SJCRH30 (cell line): ENCODE measurements around the gene PROM2. TPM values are rescaled to one million over a fixed set of nuclear protein-coding genes. Genes with fewer than 3 reads are reported as not detected.
"Not testable (repeated sequence)": the region's sequence is repeated elsewhere in the genome, so short reads cannot be mapped to it uniquely, and the experiment has no call there.

ENCODE experiments used
- DNase-seq, 2 experiments: peaks; one replicate each; pipeline ENCODE4 v3.0.0-alpha.2; 2015 to 2020
- H3K27ac ChIP-seq: fragments of 250-450 bp; sonication (Bioruptor Pico); 2 replicates; pipeline ENCODE4 v1.5.1; 2020; ENCODE audit warnings: mild to moderate bottlenecking, moderate library complexity
- H3K27me3 ChIP-seq: fragments of 250-450 bp; sonication (Bioruptor Pico); 2 replicates; pipeline ENCODE4 v1.5.1; 2020; ENCODE audit warnings: mild to moderate bottlenecking, moderate library complexity
- H3K36me3 ChIP-seq: fragments of 250-450 bp; sonication (Bioruptor Pico); 2 replicates; pipeline ENCODE4 v1.5.1; 2020; ENCODE audit warnings: mild to moderate bottlenecking, moderate library complexity
- H3K4me1 ChIP-seq: fragments of 250-450 bp; sonication (Bioruptor Pico); 2 replicates; pipeline ENCODE4 v1.5.1; 2020; ENCODE audit warnings: mild to moderate bottlenecking, moderate library complexity
- H3K4me3 ChIP-seq: fragments of 250-450 bp; sonication (Bioruptor Pico); 2 replicates; pipeline ENCODE4 v1.5.1; 2020; ENCODE audit warnings: mild to moderate bottlenecking, moderate library complexity
- H3K9me3 ChIP-seq: fragments of 250-450 bp; sonication (Bioruptor Pico); replicated peaks from 2 replicates; pipeline ENCODE4 v1.5.1; 2020; ENCODE audit warnings: mild to moderate bottlenecking, moderate library complexity
- total RNA-seq: library from RNA; depleted of rRNA; stranded (reverse); fragments of >200 nt; shearing (Covaris generic); gene quantifications from 2 replicates; pipeline ENCODE4 v1.2.3, GENCODE V29; 2014

Gene PROM2
- total RNA-seq, 1 experiment from 2014 or later = 0.57 TPM

GRCh38 chr2:95264624-95265023 is 9.6 kb upstream of the PROM2 start:
- no peaks in the 10 kb centered on the region for H3K36me3 ChIP-seq
- H3K4me1 ChIP-seq = peaks cover 9% of the 10 kb centered on the region; the same call in 1 of the 2 replicates
- H3K27me3 ChIP-seq = 0 out of 2 replicates have a peak, but pooled peaks cover 5% of the 10 kb centered on the region
- H3K9me3 ChIP-seq = no peaks in the 10 kb centered on the region
- no peak overlapping the region for H3K27ac ChIP-seq
- H3K4me3 ChIP-seq = no peak overlapping the region
- no peak for DNase-seq

DNA sequence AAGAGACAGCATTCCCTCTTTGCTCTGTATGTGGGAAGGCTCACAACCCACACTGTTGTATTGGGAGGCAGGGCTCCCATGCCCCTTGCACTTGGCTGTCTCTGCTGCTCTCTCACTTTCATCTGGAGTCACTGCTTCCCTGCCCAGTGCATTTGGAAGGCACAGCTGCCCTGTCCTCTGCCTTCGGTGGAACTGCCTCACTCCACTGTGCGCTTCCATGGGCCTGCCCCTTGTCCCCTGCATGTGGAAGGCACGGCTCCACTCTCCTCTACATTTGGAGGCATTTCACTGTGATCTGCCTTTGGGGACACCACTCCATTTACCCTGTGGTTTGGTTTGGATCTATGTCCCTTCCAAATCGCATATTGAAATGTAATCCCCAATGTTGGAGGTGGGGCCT is 9.1 kb upstream of the PROM2 start:
- H3K4me3 ChIP-seq = no peak overlapping the region
- DNase-seq = no peak
- H3K36me3 ChIP-seq = no peaks in the 10 kb centered on the region
- H3K9me3 ChIP-seq = no peaks in the 10 kb centered on the region
- 0 out of 2 replicates have a peak, but pooled peaks cover 5% of the 10 kb centered on the region for H3K27me3 ChIP-seq
- peaks cover 9% of the 10 kb centered on the region; the same call in 1 of the 2 replicates for H3K4me1 ChIP-seq
- no peak overlapping the region for H3K27ac ChIP-seq

DNA sequence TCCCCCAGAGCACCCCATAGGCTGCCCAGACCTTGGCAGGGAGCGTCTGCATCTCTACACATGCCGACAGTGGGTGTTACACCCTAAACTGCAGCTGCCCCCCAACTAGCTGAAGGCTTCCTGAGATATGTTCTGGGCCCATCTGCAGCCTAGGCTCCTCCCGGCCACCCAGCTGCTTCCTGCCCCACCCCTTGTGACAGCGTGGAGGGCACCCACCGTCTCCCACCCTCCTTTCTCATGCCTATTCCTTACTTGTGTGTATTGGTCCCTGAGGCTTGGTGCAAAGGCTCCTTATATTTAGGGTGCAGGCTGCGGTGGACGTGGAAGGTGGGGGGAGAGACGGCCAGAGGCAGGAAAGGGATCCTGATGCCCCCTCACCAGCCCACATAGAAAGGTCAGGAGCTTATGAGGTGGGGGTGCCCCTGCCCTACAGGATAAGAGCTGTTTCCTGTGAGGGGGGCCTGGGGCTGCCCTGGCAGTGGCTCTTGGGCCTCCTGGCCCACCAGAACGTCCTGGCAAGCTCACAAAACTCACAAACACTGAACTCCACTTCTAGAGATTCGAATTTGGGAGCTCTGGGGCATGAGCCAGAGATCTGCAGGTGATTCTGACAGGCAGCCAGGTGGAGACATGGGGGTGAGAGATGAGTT is 7.3 kb upstream of the PROM2 start:
- H3K4me1 ChIP-seq = peaks cover 9% of the 10 kb centered on the region; the same call in 1 of the 2 replicates
- 0 out of 2 replicates have a peak, but pooled peaks cover 5% of the 10 kb centered on the region for H3K27me3 ChIP-seq
- no peaks in the 10 kb centered on the region for H3K9me3 ChIP-seq
- no peak for DNase-seq
- H3K4me3 ChIP-seq = no peak overlapping the region
- H3K36me3 ChIP-seq = no peaks in the 10 kb centered on the region
- no peak overlapping the region for H3K27ac ChIP-seq

DNA sequence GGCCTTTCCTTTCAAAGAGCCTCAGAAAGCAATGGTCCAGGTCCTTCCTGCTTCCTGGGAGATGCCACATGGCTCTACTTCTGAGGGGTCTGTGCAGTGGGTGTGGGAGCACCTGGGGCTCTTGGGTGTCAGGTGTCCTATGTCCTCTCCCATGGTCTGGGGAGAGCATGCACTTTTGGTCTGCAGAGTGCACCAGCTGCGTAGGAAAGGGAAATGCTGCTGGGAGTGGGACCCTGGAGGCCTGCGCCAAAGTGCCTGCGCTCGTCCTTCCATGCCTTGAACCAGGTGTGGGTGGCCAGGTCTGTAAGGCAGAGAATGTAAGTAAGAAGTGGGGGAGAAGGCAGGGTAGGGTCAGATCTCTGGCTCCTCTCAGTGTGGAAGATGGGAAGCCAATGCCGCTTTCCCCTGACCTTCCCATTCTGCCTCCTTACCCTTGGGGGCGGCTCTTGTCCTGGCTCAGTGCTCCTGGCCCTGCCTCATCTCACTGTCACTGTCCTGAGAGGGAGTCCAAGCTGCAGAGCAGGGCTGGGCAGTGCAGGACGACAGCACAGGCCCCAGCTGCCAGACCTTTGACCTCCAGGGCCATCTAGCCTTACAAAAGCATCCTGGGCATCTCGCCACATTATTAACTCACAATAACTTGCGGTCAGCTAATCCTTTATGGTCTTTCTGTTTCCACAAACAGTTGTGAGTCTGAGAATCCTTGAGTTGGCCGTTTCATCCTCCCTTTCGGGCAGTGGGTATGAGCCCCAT is 6.6 kb upstream of the PROM2 start:
- peaks cover 9% of the 10 kb centered on the region; the same call in 1 of the 2 replicates for H3K4me1 ChIP-seq
- H3K36me3 ChIP-seq = no peaks in the 10 kb centered on the region
- peak; percentile 64 to 68 for DNase-seq
- H3K27me3 ChIP-seq = 0 out of 2 replicates have a peak, but pooled peaks cover 5% of the 10 kb centered on the region
- H3K4me3 ChIP-seq = no peak overlapping the region
- no peak overlapping the region for H3K27ac ChIP-seq
- no peaks in the 10 kb centered on the region for H3K9me3 ChIP-seq

DNA sequence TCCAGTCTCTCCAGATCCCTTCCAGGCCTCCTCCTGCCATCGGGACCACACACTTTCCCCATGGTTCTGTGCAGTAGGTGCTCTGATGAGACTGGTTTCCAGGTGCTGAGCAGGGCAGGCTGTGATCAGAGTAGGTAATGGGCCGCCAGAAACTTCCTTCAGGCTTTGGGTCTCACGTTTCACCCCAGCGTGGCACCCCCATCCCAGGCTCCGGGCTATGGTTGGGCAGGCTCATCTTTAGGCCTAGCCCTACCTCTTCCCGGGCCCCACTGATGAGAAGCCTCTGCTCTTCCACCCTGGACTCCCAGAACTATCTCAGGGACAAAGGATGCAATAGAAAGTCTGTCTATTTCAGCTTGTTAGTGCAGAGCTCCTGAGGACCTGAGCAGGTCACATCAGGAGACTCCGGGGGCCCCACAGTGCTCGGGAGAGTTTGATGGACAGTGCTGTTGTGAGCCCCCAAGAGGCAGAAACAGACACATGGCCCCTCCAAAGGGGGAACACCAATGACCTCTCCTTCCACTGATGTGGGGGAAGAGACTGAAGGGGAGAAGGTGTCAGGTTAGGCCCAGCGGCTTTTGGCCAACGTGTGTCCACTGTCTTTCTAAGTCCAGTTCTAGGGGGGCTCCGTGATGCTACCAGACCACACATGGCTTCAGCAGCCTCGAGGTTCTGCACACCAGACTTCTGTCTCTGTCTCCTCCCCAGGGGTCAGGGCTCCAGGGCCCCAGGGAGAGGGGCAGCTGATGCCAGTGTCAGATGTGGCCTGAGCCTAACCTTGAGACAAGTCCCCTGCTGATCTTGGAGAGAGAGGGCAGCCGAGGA is 5.8 kb upstream of the PROM2 start:
- DNase-seq = no peak
- no peaks in the 10 kb centered on the region for H3K36me3 ChIP-seq
- H3K4me1 ChIP-seq = peaks cover 9% of the 10 kb centered on the region; the same call in 1 of the 2 replicates
- no peaks in the 10 kb centered on the region for H3K9me3 ChIP-seq
- no peak overlapping the region for H3K4me3 ChIP-seq
- H3K27me3 ChIP-seq = 0 out of 2 replicates have a peak, but pooled peaks cover 5% of the 10 kb centered on the region
- no peak overlapping the region for H3K27ac ChIP-seq

- DNase-seq = no peak
- Histone ChIP-seq H3K27ac (no peak overlapping the region), H3K36me3 (no peaks in the 10 kb centered on the region), H3K4me1 (peaks cover 9% of the 10 kb centered on the region; the same call in 1 of the 2 replicates), H3K27me3 (0 out of 2 replicates have a peak, but pooled peaks cover 5% of the 10 kb centered on the region), H3K9me3 (no peaks in the 10 kb centered on the region), H3K4me3 (no peak overlapping the region)
These were observed 5.1 kb upstream of the PROM2 start for GRCh38 chr2:95269036-95269680.

- H3K27me3 ChIP-seq, H3K4me3 ChIP-seq, H3K4me1 ChIP-seq, H3K36me3 ChIP-seq, H3K9me3 ChIP-seq, H3K27ac ChIP-seq, DNase-seq: not testable (repeated sequence)
These were observed 4.5 kb upstream of the PROM2 start for GRCh38 chr2:95269745-95270144.

GRCh38 chr2:95270541-95271081 is 3.6 kb upstream of the PROM2 start:
- no peaks in the 10 kb centered on the region for H3K27me3 ChIP-seq

DNA sequence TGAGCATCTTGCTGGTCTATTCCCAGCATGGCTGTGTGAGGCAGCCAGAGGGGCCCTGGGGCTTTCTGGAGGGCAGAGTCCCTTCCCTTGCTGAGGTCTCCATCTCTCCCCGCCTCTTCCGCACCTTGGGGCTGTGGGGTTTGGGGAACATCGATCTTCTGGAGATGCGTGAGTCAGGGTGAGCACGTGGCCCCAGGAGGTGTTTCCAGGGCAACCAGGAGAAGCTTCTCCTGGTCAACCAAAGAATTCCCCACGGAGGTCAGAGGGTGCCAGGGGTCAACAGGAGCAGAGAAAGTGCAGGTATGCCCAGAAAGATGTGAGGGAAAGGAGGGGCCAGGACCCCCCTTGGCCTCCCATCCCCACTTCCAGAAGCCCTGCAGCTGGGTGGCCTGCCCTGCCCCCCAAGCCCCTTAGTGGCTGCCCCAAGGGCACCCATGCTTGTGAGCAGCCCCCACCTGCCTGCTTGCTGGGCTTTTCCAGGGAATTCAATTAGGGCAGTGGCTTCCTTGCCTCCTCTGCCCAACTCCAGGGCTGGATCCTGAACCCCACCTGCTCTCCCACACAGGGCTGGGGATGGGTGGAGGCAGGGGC is 2.8 kb upstream of the PROM2 start:
- no peaks in the 10 kb centered on the region for H3K36me3 ChIP-seq
- peaks cover 9% of the 10 kb centered on the region; the same call in 1 of the 2 replicates for H3K4me1 ChIP-seq
- H3K9me3 ChIP-seq = no peaks in the 10 kb centered on the region
- DNase-seq = no peak
- no peaks in the 10 kb centered on the region for H3K27me3 ChIP-seq
- no peak overlapping the region for H3K4me3 ChIP-seq
- no peak overlapping the region for H3K27ac ChIP-seq

More at GRCh38 chr2:95270541-95271081, 3.6 kb upstream of the PROM2 start:
- no peaks in the 10 kb centered on the region for H3K36me3 ChIP-seq
- peaks cover 9% of the 10 kb centered on the region; the same call in 1 of the 2 replicates for H3K4me1 ChIP-seq
- no peak overlapping the region for H3K4me3 ChIP-seq
- H3K27ac ChIP-seq = no peak overlapping the region
- peak in 1 of 2 experiments; percentile 2 for DNase-seq
- no peaks in the 10 kb centered on the region for H3K9me3 ChIP-seq

DNA sequence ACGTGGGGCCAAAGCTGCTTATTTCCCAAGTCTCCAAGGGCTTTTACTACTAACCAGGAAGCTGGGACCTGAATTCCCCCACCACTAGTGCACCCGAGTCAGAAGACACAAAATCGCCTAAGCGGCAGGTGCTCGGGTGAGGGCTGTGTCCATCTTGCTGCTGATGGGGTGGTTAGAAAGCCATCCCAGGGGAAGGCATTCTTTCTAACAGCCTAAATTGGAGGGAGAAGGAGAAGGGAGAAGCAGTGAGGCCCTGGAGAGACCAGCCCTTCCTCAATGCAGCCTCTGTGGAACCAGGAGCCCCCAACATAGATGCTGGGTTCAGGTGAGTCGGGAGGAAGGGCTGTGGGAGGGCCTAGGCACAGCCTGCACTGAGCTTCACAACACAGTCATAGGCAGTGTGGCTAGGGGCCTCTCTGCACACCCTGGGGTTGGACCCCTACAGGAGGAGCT is 1.9 kb upstream of the PROM2 start:
- no peak for DNase-seq
- Histone ChIP-seq H3K27me3 (no peaks in the 10 kb centered on the region), H3K9me3 (no peaks in the 10 kb centered on the region), H3K36me3 (no peaks in the 10 kb centered on the region), H3K4me1 (peaks cover 9% of the 10 kb centered on the region; the same call in 1 of the 2 replicates), H3K27ac (no peak overlapping the region), H3K4me3 (no peak overlapping the region)

- Histone ChIP-seq H3K36me3 (no peaks in the 10 kb centered on the region), H3K27me3 (no peaks in the 10 kb centered on the region), H3K27ac (no peak overlapping the region), H3K9me3 (no peaks in the 10 kb centered on the region), H3K4me1 (peaks cover 8% of the 10 kb centered on the region; the same call in 1 of the 2 replicates), H3K4me3 (no peak overlapping the region)
- no peak for DNase-seq
These were observed 1.5 kb upstream of the PROM2 start for GRCh38 chr2:95272781-95273180.

DNA sequence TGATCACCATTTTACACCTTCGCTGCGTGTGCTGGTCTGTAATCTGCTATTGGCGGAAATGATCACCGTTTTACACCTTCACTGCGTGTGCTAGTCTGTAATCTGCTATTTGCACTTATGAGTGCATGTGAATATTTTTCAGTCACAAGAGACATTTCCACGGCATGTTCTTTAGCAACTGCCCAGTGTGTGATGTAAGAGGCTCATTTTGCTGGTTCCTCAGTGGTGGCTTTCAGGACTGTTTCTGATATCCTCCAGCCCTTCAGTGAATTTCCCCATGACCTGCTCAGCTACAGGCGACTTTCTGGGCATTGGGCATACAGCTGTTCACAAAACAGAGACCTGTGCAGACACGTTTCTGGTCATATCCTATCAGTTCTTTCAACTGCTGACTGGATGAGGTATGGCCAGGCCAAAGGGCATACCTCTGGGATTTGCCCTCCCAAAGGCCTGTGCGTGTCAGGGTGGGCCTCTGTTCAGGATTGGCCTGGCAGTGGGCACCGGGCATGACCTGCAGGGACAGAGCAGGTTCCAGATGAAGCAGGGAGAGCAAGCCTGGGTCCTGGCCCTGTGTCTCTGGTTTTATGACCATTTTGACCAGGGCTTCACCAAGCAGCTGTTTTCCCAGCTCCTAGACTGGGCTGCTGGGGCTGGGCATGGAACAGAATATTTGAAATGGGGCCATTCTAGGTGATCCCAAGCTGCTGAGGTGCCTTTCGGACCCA is 521 bp upstream of the PROM2 start:
- no peak for DNase-seq
- Histone ChIP-seq H3K36me3 (no peaks in the 10 kb centered on the region), H3K4me3 (no peak overlapping the region), H3K4me1 (no peaks in the 10 kb centered on the region; the same call in 1 of the 2 replicates), H3K27ac (no peak overlapping the region), H3K27me3 (no peaks in the 10 kb centered on the region), H3K9me3 (no peaks in the 10 kb centered on the region)

- Histone ChIP-seq H3K4me1 (no peaks in the 10 kb centered on the region), H3K4me3 (no peak overlapping the region), H3K9me3 (no peaks in the 10 kb centered on the region), H3K36me3 (no peaks in the 10 kb centered on the region), H3K27me3 (no peaks in the 10 kb centered on the region), H3K27ac (no peak overlapping the region)
- DNase-seq = no peak
These were observed 884 bp downstream of the PROM2 start for GRCh38 chr2:95275151-95275515.
